Measurements from ENCODE around the gene DOCK1.

DOCK1 gene

DNA sequence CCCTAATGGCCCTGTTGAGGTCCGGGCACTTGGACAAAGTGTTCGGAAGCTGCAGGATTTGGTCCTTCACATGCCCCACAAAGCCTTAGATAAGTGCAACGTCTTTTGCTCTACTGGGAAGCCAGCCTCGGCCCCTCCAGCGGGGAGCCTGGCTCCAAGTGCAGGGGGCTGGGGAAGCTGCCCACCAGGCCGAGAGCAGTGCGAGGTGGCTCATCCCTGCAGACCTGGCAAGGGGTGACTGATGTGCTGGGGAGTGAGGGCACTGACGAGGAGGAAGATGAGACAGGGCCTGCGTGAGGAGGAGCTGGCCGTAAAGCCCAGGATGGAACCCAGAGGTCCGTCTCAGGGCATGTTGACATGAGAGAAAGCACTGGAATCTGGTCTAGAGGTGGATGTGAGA lies 508.1 kb downstream of the DOCK1 start:
- H3K4me3 Mint-ChIP-seq = no peak overlapping the region
- no peaks in the 10 kb centered on the region for H3K27me3 Mint-ChIP-seq (ENCODE audit: low read depth, poor library complexity)
- peaks cover 28% of the 10 kb centered on the region for H3K4me1 Mint-ChIP-seq
- no peak for TF ChIP-seq CTCF (IDR thresholded peaks at IDR 0.05)
- no peaks in the 10 kb centered on the region for H3K9me3 Mint-ChIP-seq
- DNase-seq = no peak
- peaks cover 11% of the 10 kb centered on the region for H3K36me3 Mint-ChIP-seq (ENCODE audit: low read depth)
- no peak overlapping the region for H3K27ac Mint-ChIP-seq

DNA sequence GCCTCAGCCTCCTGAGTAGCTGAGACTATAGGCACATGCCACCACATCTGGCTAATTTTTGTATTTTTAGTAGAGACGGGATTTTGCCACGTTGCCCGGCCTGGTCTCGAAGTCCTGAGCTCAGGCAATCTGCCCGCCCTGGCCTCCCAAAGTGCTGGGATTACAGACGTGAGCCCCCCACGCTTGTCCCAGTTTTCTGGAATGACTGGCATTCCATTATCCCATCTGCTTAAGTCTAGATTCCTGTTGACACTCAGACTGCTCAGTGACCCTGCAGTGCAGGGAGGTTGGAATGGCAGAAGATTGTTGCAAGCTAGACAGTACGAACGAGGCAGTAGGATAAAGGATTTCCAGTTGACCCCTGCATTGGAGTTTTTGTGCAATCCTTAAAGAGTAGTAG lies 508.8 kb downstream of the DOCK1 start:
- H3K36me3 Mint-ChIP-seq (ENCODE audit: low read depth) = peaks cover 11% of the 10 kb centered on the region
- no peak overlapping the region for H3K27ac Mint-ChIP-seq
- no peak overlapping the region for H3K4me3 Mint-ChIP-seq
- no peak for DNase-seq
- no peaks in the 10 kb centered on the region for H3K9me3 Mint-ChIP-seq
- H3K4me1 Mint-ChIP-seq = peaks cover 22% of the 10 kb centered on the region
- no peak for TF ChIP-seq CTCF (IDR thresholded peaks at IDR 0.05)
- H3K27me3 Mint-ChIP-seq (ENCODE audit: low read depth, poor library complexity) = no peaks in the 10 kb centered on the region

GRCh38 chr10:127415116-127415515 lies 509.9 kb downstream of the DOCK1 start:
- peaks cover 14% of the 10 kb centered on the region for H3K4me1 Mint-ChIP-seq
- H3K36me3 Mint-ChIP-seq (ENCODE audit: low read depth) = peaks cover 11% of the 10 kb centered on the region
- H3K9me3 Mint-ChIP-seq = no peaks in the 10 kb centered on the region
- no peak for DNase-seq
- no peak overlapping the region for H3K27ac Mint-ChIP-seq
- no peak for TF ChIP-seq CTCF (IDR thresholded peaks at IDR 0.05)
- H3K27me3 Mint-ChIP-seq (ENCODE audit: low read depth, poor library complexity) = no peaks in the 10 kb centered on the region
- no peak overlapping the region for H3K4me3 Mint-ChIP-seq

DNA sequence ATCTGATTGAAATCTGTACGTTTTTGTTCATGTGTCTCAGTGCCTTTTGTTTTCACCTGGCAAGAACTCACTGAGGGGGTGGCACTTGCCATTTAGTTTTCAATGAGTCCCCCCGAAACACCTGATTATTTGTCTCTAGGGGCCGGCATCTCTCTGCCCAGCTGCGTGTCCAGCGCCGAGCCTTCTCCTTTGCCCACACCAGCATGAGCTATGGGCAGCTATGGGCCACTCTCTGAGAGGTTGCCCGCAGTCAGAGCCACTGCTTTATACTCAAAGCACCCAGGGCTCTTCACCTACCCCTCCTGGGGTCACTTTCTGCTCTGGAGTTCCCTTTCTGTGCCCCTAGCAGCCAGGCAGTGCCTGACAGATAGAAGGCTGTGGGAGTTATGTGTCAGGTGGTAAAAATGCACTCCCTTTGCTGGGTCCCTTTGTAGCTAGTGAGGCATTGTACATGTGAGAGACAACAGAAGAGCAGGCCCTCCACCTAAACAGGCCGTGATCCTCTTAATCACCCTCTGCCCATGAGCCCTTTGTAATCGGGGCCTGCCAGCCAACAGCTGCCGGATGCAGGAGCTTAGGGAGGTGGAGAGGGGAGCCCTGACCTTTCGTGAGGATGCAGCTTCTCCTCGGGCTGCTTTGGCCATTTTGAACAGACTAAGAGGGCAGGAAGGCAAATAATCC lies 510.8 kb downstream of the DOCK1 start:
- no peak for TF ChIP-seq CTCF (IDR thresholded peaks at IDR 0.05)
- H3K4me1 Mint-ChIP-seq = peaks cover 5% of the 10 kb centered on the region
- H3K27me3 Mint-ChIP-seq (ENCODE audit: low read depth, poor library complexity) = no peaks in the 10 kb centered on the region
- H3K36me3 Mint-ChIP-seq (ENCODE audit: low read depth) = peaks cover 4% of the 10 kb centered on the region
- no peak overlapping the region for H3K4me3 Mint-ChIP-seq
- H3K27ac Mint-ChIP-seq = peak overlapping the region; percentile 58
- no peak for DNase-seq
- no peaks in the 10 kb centered on the region for H3K9me3 Mint-ChIP-seq

GRCh38 chr10:127417031-127417430 lies 511.8 kb downstream of the DOCK1 start:
- peaks cover 8% of the 10 kb centered on the region for H3K36me3 Mint-ChIP-seq (ENCODE audit: low read depth)
- H3K27ac Mint-ChIP-seq = no peak overlapping the region
- H3K9me3 Mint-ChIP-seq = no peaks in the 10 kb centered on the region
- no peak for TF ChIP-seq CTCF (IDR thresholded peaks at IDR 0.05)
- H3K4me1 Mint-ChIP-seq = peaks cover 5% of the 10 kb centered on the region
- H3K27me3 Mint-ChIP-seq (ENCODE audit: low read depth, poor library complexity) = no peaks in the 10 kb centered on the region
- no peak for DNase-seq
- no peak overlapping the region for H3K4me3 Mint-ChIP-seq

DNA sequence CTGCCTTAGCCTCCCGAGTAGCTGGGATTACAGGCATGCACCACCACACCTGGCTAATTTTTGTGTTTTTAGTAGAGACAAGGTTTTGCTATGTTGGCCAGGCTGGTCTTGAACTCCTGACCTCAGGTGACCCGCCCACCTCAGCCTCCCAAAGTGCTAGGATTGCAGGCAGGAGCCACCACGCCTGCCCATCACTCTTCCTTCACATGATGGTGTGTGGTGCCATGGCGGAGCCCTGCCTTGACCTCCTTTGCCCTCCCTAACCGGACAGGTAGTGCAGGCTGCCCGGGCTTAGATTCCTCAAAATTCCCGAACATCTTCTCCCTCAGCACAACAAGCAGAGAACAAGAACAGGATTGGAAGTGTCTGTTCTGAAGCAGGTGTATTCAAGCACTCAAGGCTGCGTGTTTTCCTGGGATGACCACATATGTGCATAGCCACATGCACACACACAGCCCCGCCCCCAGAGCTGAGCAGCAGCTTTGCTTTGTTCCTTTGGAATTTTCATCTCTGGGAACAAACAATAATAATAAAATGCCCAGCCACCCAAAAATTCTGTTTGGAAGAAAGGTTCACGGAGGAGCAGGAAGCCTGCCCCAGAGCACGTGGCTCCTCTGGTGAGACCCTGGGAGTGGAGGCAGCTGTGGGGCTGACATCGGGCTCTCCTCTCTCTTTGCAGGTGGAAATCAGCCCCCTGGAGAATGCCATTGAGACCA lies 512.6 kb downstream of the DOCK1 start:
- no peak overlapping the region for H3K27ac Mint-ChIP-seq
- H3K9me3 Mint-ChIP-seq = no peaks in the 10 kb centered on the region
- H3K4me3 Mint-ChIP-seq = no peak overlapping the region
- no peak for TF ChIP-seq CTCF (IDR thresholded peaks at IDR 0.05)
- no peak for DNase-seq
- H3K36me3 Mint-ChIP-seq (ENCODE audit: low read depth) = peaks cover 8% of the 10 kb centered on the region
- H3K27me3 Mint-ChIP-seq (ENCODE audit: low read depth, poor library complexity) = no peaks in the 10 kb centered on the region
- peaks cover 5% of the 10 kb centered on the region for H3K4me1 Mint-ChIP-seq

Data from nephron progenitor cell (in vitro differentiated cells).